Measurements from ENCODE around the gene ALPL.

ALPL gene

GRCh38 chr1:21530368-21531016 lies 21.3 kb downstream of the ALPL start:
- DNase-seq (ENCODE audit: low spot score): no peak

GRCh38 chr1:21531241-21531640 lies 22.0 kb downstream of the ALPL start:
- no peak for DNase-seq (ENCODE audit: low spot score)

DNA sequence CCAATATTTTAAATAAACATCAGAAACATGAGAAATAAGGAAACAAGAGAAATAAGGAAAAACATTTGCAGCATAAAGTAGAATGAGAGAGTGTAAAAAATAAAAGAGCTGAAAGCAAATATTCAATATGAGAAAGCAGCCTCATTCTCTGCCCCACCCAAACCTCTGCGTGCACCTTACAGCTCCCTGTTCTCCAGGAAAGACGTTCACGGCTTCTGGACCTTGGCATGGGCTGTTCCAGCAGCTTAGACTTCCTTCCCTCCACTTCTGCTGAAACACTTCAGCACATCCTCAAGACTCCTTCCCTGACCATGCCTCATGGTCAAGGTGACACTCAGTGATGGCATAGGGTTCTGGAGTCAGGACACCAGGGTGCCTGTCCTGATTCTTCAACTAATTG lies 23.3 kb downstream of the ALPL start:
- no peak for DNase-seq (ENCODE audit: low spot score)

- no peak for DNase-seq (ENCODE audit: low spot score)
Observed at GRCh38 chr1:21532992-21533534, 23.8 kb downstream of the ALPL start.

DNA sequence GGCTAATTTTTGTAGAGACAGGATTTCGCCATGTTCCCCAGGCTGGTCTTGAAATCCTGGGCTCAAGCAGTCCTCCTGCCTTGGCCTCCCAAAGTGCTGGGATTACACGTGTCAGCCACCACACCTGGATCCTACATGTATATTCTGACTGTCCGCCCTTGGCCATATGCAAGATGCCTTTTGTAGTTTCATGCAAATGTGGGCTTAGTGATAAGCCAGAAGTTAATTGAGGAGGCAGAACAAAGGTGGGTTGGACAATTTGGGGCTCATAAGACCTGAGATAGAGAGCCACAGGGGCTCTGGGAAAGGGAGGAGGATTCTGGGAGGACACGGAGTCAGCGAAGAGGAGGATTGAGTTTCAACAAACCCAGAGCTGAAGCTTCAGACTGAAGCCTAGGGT lies 24.9 kb downstream of the ALPL start:
- no peak for DNase-seq (ENCODE audit: low spot score)

- peak; percentile 41 for DNase-seq (ENCODE audit: low spot score)
Observed at GRCh38 chr1:21534674-21535378, 25.6 kb downstream of the ALPL start.

GRCh38 chr1:21536218-21536617 lies 27.0 kb downstream of the ALPL start:
- no peak for DNase-seq (ENCODE audit: low spot score)

GRCh38 chr1:21537511-21537931 lies 28.3 kb downstream of the ALPL start:
- no peak for DNase-seq (ENCODE audit: low spot score)

GRCh38 chr1:21537932-21538630 lies 28.9 kb downstream of the ALPL start:
- DNase-seq (ENCODE audit: low spot score): no peak

GRCh38 chr1:21539933-21540332 lies 30.7 kb downstream of the ALPL start:
- peak; percentile 16 for DNase-seq (ENCODE audit: low spot score)

GRCh38 chr1:21541329-21541728 lies 32.1 kb downstream of the ALPL start:
- DNase-seq (ENCODE audit: low spot score): no peak

DNA sequence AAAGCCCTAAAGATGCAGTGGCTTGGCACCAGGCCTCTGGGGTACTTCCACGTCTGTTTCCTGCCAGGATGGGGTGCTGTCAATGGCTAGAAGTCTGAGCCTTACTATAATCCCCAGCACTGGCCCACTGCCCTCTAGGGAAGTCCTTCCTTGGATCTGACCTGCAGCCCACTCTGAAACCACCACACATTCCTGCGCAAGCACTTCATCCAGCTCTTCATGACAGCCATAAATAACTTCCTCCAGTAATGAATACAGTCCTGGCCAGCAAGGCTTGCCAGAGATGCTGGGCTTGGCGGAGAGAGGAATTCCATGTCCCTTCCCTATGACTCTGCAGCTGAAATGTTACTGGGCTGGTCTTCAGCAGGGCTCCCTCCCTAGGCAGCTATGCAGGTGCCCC lies 32.6 kb downstream of the ALPL start:
- DNase-seq (ENCODE audit: low spot score): no peak

GRCh38 chr1:21543598-21543997 lies 34.4 kb downstream of the ALPL start:
- no peak for DNase-seq (ENCODE audit: low spot score)

- no peak for DNase-seq (ENCODE audit: low spot score)
Observed at GRCh38 chr1:21544095-21544494, 34.9 kb downstream of the ALPL start.

- DNase-seq (ENCODE audit: low spot score): no peak
Observed at GRCh38 chr1:21546122-21546825, 37.1 kb downstream of the ALPL start.

DNA sequence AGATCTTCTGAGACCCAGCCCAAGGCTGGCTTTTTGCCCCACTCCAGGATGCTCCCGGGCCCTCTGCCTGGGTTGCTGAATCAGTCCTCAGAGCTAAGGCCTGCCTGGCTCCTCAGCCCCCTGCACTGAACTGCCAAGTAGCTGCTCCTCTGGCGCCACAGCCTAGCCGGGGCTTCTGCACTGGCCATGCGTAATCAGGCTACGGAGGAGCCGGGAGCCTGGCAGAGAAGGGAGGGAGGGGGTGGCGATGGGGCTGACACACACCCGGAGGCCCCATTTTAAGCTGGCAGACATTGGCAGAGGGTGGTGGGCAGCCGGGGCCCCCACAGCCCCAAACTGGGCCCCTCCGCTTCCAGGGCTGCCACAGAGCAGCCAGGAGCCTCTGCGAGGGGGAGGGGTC lies 38.7 kb downstream of the ALPL start:
- no peak for DNase-seq (ENCODE audit: low spot score)

DNA sequence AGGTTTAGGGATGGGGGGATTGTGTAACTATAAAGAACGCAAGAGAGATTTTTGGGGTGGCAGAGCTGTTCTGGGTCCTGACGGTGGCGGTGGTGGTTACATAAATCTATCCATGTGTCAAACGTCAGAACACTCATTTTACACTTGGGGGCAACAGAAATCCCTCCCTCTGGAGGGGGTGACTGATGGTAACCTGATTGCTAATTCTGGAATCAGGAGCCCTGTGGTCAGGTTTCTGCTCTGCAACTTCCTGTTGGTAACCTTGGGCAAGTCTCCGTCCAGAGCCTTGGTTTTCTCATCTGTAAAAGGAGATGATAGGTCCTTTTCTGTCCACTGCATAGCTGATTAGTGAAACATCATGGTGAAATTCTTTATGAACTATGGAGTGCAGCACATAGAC lies 40.9 kb downstream of the ALPL start:
- no peak for DNase-seq (ENCODE audit: low spot score)

- no peak for DNase-seq (ENCODE audit: low spot score)
Observed at GRCh38 chr1:21550866-21551475, 41.7 kb downstream of the ALPL start.

- no peak for DNase-seq (ENCODE audit: low spot score)
Observed at GRCh38 chr1:21552715-21553114, 43.5 kb downstream of the ALPL start.

DNA sequence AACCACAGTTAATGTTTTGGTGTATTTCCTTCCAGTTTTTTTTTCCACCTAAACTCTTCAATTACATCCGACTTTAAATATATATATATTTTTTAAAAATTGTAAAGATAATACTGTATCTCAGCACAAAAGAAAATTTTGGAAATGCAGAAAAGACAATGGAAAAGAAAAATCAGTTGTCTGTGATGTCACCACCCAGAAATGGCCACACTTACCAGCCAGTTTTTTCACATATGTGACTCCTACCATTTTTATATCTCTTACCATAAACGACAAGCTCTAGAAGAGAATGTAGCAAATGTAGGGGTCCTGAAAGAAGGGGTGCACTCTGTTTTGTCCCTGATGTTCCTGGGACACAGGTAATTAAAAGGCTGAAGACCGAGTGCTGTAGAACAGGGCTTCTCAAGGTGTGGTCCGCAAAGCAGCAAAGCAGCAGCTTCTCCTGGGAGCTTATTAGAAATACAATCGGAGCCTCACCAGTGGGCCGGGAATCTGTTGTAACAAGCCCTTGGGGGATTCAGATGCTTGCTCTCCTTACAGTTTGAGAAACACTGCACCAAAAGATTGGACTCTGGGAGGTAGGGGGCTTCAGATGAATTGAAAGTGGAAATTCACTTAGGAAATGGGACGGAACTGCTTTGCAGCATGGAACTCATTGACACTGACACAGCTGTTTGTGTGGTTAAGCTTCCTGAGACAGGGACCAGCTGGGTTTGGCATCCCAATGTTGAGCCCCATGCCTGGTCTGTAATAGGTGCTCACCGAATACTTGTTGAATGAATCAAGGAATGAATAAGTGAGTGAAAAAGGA lies 44.1 kb downstream of the ALPL start:
- DNase-seq (ENCODE audit: low spot score): no peak

All from SK-N-DZ (cell line).